ENCODE results near the gene GPR55.

Gene GPR55

DNA sequence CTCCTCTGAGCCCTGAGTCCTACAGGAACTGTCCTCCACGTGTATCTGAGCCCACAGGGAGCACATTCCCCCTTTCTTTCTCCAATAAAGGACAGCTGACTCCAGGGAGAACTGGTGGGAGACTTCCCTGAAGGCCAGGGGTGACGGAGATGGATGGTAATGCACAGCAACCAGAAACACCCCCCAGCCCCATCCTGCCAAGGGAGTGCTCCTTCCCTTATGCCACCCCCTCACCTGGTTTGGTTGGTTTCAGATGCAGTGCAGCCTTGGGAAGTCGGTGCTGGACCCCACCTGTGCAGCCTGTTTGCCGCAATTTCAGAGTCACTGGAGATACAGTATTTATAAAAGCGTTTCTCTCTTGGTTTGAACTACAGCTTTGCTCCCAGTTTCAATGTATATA, 24.0 kb downstream of the GPR55 start:
- Histone ChIP-seq H3K4me1 (ENCODE audit: control insufficient read depth, insufficient read depth, low read length) (no peaks in the 10 kb centered on the region), H3K27me3 (ENCODE audit: control insufficient read depth, insufficient read depth, low read length) (peaks cover 52% of the 10 kb centered on the region), H3K9me3 (replicated peaks; ENCODE audit: low read length) (no peaks in the 10 kb centered on the region), H3K9ac (ENCODE audit: low read depth, low read length) (no peak overlapping the region), H3K4me3 (ENCODE audit: low read length) (no peak overlapping the region), H3K4me2 (ENCODE audit: low read length) (no peak overlapping the region), H3K36me3 (ENCODE audit: insufficient read depth, low read length) (no peaks in the 10 kb centered on the region)

DNA sequence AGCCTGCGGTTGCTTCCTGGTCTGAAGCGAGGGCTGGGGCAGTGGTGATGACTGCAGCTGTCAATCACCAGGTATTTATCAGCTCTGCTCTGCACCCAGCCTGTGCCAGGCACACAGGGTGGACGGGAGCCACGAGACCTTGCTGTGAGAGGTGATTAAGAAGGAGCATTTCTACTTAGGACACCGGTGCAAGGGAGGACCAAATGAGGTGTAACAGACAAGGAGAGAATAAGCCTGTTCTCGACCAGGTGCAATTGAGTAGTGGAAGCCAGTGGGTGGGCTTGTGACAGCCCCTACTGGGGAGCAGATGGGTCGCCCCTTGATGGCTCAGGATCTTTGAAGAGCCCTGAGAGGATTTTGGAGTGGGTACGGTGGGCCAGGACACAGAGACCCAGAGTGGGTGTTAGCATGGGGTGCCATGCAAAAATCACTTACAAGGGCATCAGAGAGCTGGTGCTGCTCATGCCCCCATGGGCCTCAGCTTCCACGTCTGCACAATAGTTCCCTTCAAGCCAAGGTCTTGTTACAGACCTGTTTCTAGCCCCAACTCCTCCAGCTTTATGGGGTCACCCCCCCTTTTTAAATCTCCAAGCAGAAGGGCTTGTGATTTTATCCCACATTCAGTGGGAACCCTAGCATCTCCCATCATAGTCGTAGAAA, 24.6 kb downstream of the GPR55 start:
- H3K9me3 ChIP-seq (replicated peaks; ENCODE audit: low read length) = no peaks in the 10 kb centered on the region
- H3K27me3 ChIP-seq (ENCODE audit: control insufficient read depth, insufficient read depth, low read length) = peaks cover 58% of the 10 kb centered on the region
- H3K4me2 ChIP-seq (ENCODE audit: low read length) = no peak overlapping the region
- H3K4me1 ChIP-seq (ENCODE audit: control insufficient read depth, insufficient read depth, low read length) = no peaks in the 10 kb centered on the region
- no peak overlapping the region for H3K4me3 ChIP-seq (ENCODE audit: low read length)
- no peaks in the 10 kb centered on the region for H3K36me3 ChIP-seq (ENCODE audit: insufficient read depth, low read length)
- H3K9ac ChIP-seq (ENCODE audit: low read depth, low read length) = no peak overlapping the region

DNA sequence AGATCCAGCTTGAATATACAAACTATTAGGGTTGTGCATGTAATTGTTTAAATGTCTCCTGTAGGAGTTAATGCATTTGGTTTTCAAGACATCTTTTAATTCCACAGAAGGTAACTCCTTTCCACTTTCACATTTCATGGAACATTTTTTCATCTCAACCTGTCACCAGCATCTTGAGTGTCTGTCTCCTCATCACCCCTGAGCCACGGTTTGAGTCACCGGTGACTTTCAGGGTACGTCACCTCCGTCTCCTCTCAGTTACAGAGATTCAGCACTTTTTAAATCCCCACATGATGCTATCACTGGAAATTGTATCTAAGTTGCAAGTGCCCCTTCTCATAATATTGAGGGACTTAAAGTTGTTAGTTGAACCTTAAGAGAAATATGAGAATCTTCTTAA, 25.3 kb downstream of the GPR55 start:
- no peaks in the 10 kb centered on the region for H3K9me3 ChIP-seq (replicated peaks; ENCODE audit: low read length)
- no peak overlapping the region for H3K9ac ChIP-seq (ENCODE audit: low read depth, low read length)
- no peaks in the 10 kb centered on the region for H3K36me3 ChIP-seq (ENCODE audit: insufficient read depth, low read length)
- no peak overlapping the region for H3K4me2 ChIP-seq (ENCODE audit: low read length)
- H3K4me1 ChIP-seq (ENCODE audit: control insufficient read depth, insufficient read depth, low read length) = no peaks in the 10 kb centered on the region
- peaks cover 61% of the 10 kb centered on the region for H3K27me3 ChIP-seq (ENCODE audit: control insufficient read depth, insufficient read depth, low read length)
- no peak overlapping the region for H3K4me3 ChIP-seq (ENCODE audit: low read length)

DNA sequence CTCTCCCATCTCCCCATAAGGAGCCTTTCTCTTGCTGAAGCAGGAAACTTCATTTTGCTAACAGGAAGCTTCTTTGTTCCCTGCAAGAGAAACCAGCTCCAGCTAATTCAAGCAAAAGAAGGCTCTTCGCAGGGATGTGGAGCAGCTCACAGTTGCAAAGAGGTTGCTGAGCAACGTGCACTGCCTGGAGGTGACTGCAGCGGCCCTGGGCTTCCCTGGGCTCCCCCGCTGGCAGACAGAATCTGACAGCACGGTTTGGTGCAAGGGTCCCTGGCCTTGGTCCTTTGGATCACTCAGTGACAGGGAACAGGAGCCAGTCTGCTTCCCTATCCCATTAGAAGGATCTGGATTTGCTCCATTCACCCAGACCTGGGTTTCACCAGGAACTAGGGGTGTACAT, 25.8 kb downstream of the GPR55 start:
- Histone ChIP-seq H3K27me3 (ENCODE audit: control insufficient read depth, insufficient read depth, low read length) (peaks cover 64% of the 10 kb centered on the region), H3K9ac (ENCODE audit: low read depth, low read length) (no peak overlapping the region), H3K4me3 (ENCODE audit: low read length) (no peak overlapping the region), H3K36me3 (ENCODE audit: insufficient read depth, low read length) (no peaks in the 10 kb centered on the region), H3K4me1 (ENCODE audit: control insufficient read depth, insufficient read depth, low read length) (no peaks in the 10 kb centered on the region), H3K9me3 (replicated peaks; ENCODE audit: low read length) (no peaks in the 10 kb centered on the region), H3K4me2 (ENCODE audit: low read length) (no peak overlapping the region)

DNA sequence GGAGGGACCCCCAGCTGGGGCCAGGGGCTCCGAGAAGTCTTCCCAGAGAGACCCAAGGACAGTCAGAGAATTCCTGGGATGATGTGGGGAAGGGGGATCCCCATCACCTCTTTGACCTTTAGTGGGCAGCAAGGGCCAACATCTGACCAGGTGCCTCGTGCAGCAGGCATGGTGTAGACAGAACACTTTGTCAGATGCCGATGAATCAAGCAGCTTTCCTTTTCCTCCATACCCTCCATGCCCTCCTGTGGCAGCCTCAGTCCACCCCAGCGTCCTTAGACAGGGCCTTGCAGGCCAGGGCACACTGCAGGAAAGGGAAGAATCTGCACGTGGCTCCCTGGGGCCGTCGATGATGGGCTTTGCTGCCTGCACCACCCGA, 26.3 kb downstream of the GPR55 start:
- Histone ChIP-seq H3K4me3 (ENCODE audit: low read length) (no peak overlapping the region), H3K4me2 (ENCODE audit: low read length) (no peak overlapping the region), H3K4me1 (ENCODE audit: control insufficient read depth, insufficient read depth, low read length) (no peaks in the 10 kb centered on the region), H3K27me3 (ENCODE audit: control insufficient read depth, insufficient read depth, low read length) (peaks cover 65% of the 10 kb centered on the region), H3K9me3 (replicated peaks; ENCODE audit: low read length) (no peaks in the 10 kb centered on the region), H3K36me3 (ENCODE audit: insufficient read depth, low read length) (no peaks in the 10 kb centered on the region), H3K9ac (ENCODE audit: low read depth, low read length) (no peak overlapping the region)

DNA sequence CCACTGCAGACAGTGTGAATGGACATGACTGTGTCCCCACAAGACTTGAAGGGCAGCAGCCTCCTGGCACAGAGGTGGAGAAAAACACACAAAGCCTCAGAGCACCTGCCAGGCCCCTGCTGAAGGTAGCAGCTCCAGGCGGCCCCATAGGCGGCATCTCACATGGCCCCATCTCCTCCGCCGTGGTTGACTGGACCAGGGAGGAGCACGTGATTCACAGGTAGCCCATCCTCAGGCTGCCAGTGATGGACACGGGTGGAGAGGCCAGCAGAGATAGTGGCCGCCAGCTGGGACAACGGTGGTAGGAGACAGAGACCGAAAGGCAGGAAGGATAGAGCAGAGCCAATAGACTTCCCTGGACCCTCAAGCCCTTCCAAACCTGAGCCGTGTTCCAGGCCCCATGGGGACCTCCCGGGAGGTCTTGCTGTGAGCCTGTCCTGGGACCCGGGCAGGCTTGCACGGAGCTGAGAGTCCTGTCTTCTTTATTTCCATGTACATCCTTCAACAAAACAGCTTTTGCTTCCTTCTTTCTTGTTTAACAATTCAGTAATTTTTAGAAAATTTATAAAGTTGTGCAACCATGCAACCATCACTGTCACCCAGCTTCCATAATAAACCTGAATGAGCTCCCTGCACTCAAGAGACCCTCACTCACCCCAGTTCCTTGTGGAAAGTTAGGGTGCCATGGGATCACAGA, 26.9 kb downstream of the GPR55 start:
- no peaks in the 10 kb centered on the region for H3K4me1 ChIP-seq (ENCODE audit: control insufficient read depth, insufficient read depth, low read length)
- H3K27me3 ChIP-seq (ENCODE audit: control insufficient read depth, insufficient read depth, low read length) = peaks cover 63% of the 10 kb centered on the region
- H3K9me3 ChIP-seq (replicated peaks; ENCODE audit: low read length) = no peaks in the 10 kb centered on the region
- H3K36me3 ChIP-seq (ENCODE audit: insufficient read depth, low read length) = no peaks in the 10 kb centered on the region
- no peak overlapping the region for H3K4me3 ChIP-seq (ENCODE audit: low read length)
- H3K4me2 ChIP-seq (ENCODE audit: low read length) = no peak overlapping the region
- no peak overlapping the region for H3K9ac ChIP-seq (ENCODE audit: low read depth, low read length)

DNA sequence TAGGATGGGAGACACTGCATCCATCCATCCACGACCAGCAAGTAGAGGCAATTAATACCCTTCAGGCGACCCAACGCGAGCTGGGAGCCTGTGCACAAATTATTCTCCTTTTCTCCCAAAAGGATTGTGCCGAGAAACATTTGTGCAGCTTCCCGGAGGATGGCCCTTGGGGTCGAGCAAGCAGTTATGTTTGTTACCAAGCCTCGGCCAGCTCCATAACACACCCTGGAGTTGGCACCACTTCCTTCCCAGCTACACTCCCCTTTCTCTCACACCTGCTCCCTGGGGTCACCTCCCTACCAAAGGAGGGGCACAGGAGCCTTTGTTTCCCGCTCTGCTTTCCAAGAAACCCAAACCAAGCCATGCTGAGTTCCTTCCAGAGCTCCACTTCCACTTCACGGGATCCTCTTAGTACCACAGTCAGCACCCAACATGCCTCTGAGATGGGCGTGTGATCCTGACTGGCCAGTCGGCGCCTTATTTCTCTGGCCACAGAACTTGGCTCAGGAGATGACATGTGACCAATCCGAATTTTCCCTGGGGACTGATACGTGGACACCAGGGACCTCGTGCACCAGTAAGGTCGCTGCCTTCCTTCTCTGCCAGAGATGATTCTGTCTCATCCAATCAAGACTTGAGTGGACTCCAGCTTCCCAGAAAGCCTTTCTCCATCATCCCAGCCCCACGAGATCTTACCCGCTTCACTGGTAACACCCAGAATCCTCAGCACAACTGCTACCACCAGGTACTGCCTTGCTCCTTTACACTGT, 28.5 kb downstream of the GPR55 start:
- H3K9me3 ChIP-seq (replicated peaks; ENCODE audit: low read length) = peaks cover 4% of the 10 kb centered on the region
- H3K27me3 ChIP-seq (ENCODE audit: control insufficient read depth, insufficient read depth, low read length) = peaks cover 73% of the 10 kb centered on the region
- no peak overlapping the region for H3K9ac ChIP-seq (ENCODE audit: low read depth, low read length)
- no peaks in the 10 kb centered on the region for H3K4me1 ChIP-seq (ENCODE audit: control insufficient read depth, insufficient read depth, low read length)
- H3K4me3 ChIP-seq (ENCODE audit: low read length) = no peak overlapping the region
- H3K36me3 ChIP-seq (ENCODE audit: insufficient read depth, low read length) = no peaks in the 10 kb centered on the region
- no peak overlapping the region for H3K4me2 ChIP-seq (ENCODE audit: low read length)

DNA sequence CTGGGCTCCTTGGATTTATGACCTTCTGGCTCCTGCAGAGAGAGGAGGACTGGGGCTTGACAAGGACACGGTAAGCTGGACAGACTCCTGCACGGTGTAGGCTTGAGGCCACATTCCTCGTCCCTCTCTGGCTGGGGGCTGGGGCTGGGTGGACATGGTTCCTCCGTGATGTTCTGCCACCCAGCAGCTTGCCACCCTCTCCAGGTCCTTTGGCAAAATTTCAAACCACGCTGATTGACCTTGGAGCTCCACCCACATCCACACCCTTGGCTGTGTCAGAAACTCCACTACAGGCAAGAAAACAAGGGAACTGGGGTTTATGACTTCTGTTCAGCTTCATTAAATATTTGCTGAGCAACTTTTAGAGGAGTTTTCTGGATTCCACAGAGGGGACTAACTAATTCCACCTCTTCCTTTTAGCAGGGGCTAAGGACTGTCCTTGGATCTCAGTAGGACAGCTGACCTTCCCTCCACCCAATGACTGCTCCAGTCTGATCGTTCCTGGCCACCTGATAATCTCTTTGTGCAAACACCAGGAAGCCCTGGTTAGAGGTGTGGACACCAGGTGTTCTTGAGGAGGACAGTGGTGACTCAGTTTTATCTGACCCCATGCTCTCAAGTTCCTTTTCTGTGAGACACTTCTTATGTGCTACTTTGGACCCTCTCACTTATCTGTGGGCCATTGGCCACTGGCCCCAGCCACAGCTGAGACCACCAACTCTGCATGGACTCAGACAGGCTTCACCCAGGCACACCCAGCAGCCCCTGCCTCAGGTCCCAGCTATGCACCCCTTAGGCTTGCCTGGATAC, 29.3 kb downstream of the GPR55 start:
- no peak overlapping the region for H3K4me3 ChIP-seq (ENCODE audit: low read length)
- H3K9me3 ChIP-seq (replicated peaks; ENCODE audit: low read length) = peaks cover 4% of the 10 kb centered on the region
- H3K27me3 ChIP-seq (ENCODE audit: control insufficient read depth, insufficient read depth, low read length) = peaks cover 67% of the 10 kb centered on the region
- no peaks in the 10 kb centered on the region for H3K36me3 ChIP-seq (ENCODE audit: insufficient read depth, low read length)
- H3K4me2 ChIP-seq (ENCODE audit: low read length) = no peak overlapping the region
- H3K4me1 ChIP-seq (ENCODE audit: control insufficient read depth, insufficient read depth, low read length) = no peaks in the 10 kb centered on the region
- no peak overlapping the region for H3K9ac ChIP-seq (ENCODE audit: low read depth, low read length)

DNA sequence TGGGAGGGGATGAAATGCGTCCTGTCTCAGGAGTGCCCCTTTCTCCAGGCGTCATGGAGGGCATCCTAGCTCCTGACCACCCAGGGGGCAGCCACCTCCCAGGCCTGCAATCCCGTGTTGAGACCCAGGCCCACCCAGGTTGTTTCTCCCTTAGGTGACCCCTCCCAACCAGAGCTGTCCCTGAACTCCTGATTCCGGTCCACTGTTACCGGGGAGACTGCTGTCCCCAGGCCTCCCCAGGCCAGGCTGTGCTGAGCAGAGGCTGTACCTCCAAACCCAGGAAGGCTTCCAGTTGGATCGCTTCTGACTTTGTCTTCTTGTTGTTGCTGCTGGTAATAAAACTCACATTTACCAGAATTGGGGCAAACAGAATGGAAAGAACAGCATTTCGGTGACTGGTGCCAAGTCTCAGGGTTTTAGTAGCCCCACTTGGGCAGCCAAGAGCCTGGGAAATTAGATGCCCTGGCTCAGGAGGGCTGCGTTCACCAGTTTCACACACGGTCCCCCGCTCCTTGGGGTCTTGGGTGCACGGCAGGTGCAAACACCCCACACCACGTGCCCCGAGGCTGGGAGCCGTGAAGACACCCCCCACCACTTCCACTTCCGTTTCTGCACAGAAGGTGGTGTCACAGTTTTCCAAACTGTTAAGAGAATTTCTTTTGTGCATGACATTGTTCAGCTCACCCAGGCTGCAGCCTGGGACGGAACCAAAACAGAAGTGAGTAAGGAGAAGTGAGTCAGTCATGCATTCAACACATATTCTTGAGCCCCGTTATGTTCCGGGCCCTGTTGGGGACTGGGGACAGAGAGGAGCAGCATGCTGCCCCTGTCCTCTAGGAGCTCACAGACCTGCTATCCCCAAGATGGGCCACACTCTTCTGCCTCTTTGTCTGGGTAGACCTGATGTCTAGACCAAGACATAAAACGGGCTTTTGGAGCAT, 30.9 kb downstream of the GPR55 start:
- H3K9ac ChIP-seq (ENCODE audit: low read depth, low read length) = no peak overlapping the region
- peaks cover 70% of the 10 kb centered on the region for H3K27me3 ChIP-seq (ENCODE audit: control insufficient read depth, insufficient read depth, low read length)

DNA sequence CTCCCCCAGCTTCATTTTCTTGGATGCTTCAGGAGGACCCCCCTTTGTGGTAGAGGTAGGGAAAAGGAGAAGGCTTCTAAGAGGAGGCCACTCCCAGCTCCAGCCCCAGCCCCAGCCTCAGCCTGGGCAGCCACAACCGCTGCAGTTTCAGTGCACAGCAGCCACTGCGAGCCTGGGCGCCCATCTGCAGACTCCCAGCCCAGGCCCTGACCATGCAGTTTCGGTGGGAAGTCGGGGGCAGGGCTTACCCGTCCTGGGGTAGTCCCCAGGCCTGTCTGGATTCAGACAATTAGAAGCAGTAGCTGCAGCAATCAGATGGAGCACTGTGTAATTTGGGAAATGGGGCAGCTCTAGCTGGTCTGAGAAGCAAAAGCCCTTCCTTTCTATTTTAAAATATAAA, 31.7 kb downstream of the GPR55 start:
- Histone ChIP-seq H3K36me3 (ENCODE audit: insufficient read depth, low read length) (no peaks in the 10 kb centered on the region), H3K27me3 (ENCODE audit: control insufficient read depth, insufficient read depth, low read length) (peaks cover 68% of the 10 kb centered on the region), H3K4me3 (ENCODE audit: low read length) (no peak overlapping the region), H3K9me3 (replicated peaks; ENCODE audit: low read length) (peaks cover 4% of the 10 kb centered on the region), H3K4me1 (ENCODE audit: control insufficient read depth, insufficient read depth, low read length) (no peaks in the 10 kb centered on the region), H3K9ac (ENCODE audit: low read depth, low read length) (no peak overlapping the region), H3K4me2 (ENCODE audit: low read length) (no peak overlapping the region)

More for the DNA sequence above, 30.9 kb downstream of the GPR55 start:
- Histone ChIP-seq H3K9me3 (replicated peaks; ENCODE audit: low read length) (peaks cover 4% of the 10 kb centered on the region), H3K36me3 (ENCODE audit: insufficient read depth, low read length) (no peaks in the 10 kb centered on the region), H3K4me3 (ENCODE audit: low read length) (no peak overlapping the region), H3K4me1 (ENCODE audit: control insufficient read depth, insufficient read depth, low read length) (no peaks in the 10 kb centered on the region), H3K4me2 (ENCODE audit: low read length) (no peak overlapping the region)

Measured in skeletal muscle satellite cell (primary cell).